CD14-positive monocyte (primary cell): ENCODE data around the gene WDFY4. TPM values are rescaled to one million over a fixed set of nuclear protein-coding genes. Genes with fewer than 3 reads are reported as not detected.
A peak's percentile ranks its signal among the peaks of the same experiment; 100 is the strongest.

Source experiments
- DNase-seq, 3 donors: peaks; one replicate each; pipeline ENCODE4 v3.0.0-alpha.2; 2011 to 2022
- H2AFZ ChIP-seq: 2 replicates; pipeline ENCODE4 v1.6.0; 2012; ENCODE audit warnings: mild to moderate bottlenecking, low read depth, low read length, inconsistent platforms; ENCODE audit not compliant: insufficient read depth, poor library complexity, severe bottlenecking
- H3K27ac ChIP-seq, 2 donors: 1 replicate in 1 of 2; 2 replicates in 1 of 2; pipeline ENCODE4 v1.5.1; 2012 to 2013; ENCODE audit warnings: low read length in 2 of 2, control low read depth in 1 of 2, inconsistent platforms in 1 of 2, low read depth in 1 of 2, mild to moderate bottlenecking in 1 of 2
- H3K27me3 ChIP-seq, 2 donors: one replicate each; pipeline versions ENCODE4 v1.6.0 to v1.6.1; 2011 to 2013; ENCODE audit warnings: low read length in 2 of 2; ENCODE audit not compliant: control insufficient read depth in 2 of 2, insufficient read depth in 2 of 2
- H3K36me3 ChIP-seq, 2 donors: replicated peaks in 1 of 2; 1 replicate in 1 of 2; 2 replicates in 1 of 2; pipeline versions ENCODE4 v1.5.1 to v1.6.1; 2012 to 2013; ENCODE audit warnings: low read length in 2 of 2, control low read depth in 1 of 2, inconsistent platforms in 1 of 2, mild to moderate bottlenecking in 1 of 2; ENCODE audit not compliant: insufficient read depth in 2 of 2, control insufficient read depth in 1 of 2
- H3K4me1 ChIP-seq, 2 donors: 1 replicate in 1 of 2; 2 replicates in 1 of 2; pipeline versions ENCODE4 v1.5.1 to v1.6.1; 2012 to 2013; ENCODE audit warnings: low read length in 2 of 2, control low read depth in 1 of 2, inconsistent platforms in 1 of 2, mild to moderate bottlenecking in 1 of 2, moderate library complexity in 1 of 2; ENCODE audit not compliant: insufficient read depth in 2 of 2, control insufficient read depth in 1 of 2
- H3K4me2 ChIP-seq: replicated peaks from 2 replicates; pipeline ENCODE3; 2012; ENCODE audit warnings: low read length, moderate library complexity, mild to moderate bottlenecking; ENCODE audit not compliant: poor library complexity, severe bottlenecking; ENCODE audit errors: extremely low read depth
- H3K4me3 ChIP-seq, 3 experiments: fragments of 200-600 bp in 1 of 3; sonication (generic) in 1 of 3; replicated peaks in 1 of 3; 1 replicate in 2 of 3; 2 replicates in 1 of 3; pipeline ENCODE4 v1.5.1; 2011 to 2013; ENCODE audit warnings: low read length in 3 of 3, mild to moderate bottlenecking in 3 of 3, control low read depth in 2 of 3, low read depth in 2 of 3, inconsistent platforms in 1 of 3, moderate library complexity in 1 of 3
- H3K79me2 ChIP-seq: 2 replicates; pipeline ENCODE4 v1.6.0; 2012; ENCODE audit warnings: mild to moderate bottlenecking, control low read depth, inconsistent platforms, low read length, moderate library complexity; ENCODE audit not compliant: insufficient read depth
- H3K9ac ChIP-seq: 2 replicates; pipeline ENCODE4 v1.6.0; 2017; ENCODE audit warnings: low read length, mild to moderate bottlenecking; ENCODE audit not compliant: insufficient read depth, poor library complexity, severe bottlenecking
- H3K9me3 ChIP-seq, 2 donors: replicated peaks in 1 of 2; 1 replicate in 1 of 2; 2 replicates in 1 of 2; pipeline versions ENCODE4 v1.5.1 to v1.6.1; 2012 to 2013; ENCODE audit warnings: low read length in 2 of 2, control low read depth in 1 of 2; ENCODE audit not compliant: control insufficient read depth in 1 of 2, insufficient read depth in 1 of 2
- H4K20me1 ChIP-seq: 2 replicates; pipeline ENCODE4 v1.6.0; 2012; ENCODE audit warnings: mild to moderate bottlenecking, low read length, control low read depth, moderate library complexity; ENCODE audit not compliant: insufficient read depth
- H3K27ac Mint-ChIP-seq, 7 donors: one replicate each; pipeline ENCODE4 v1.8.0; 2020; ENCODE audit warnings: mild to moderate bottlenecking in 7 of 7, mixed read lengths in 7 of 7, moderate library complexity in 6 of 7, inconsistent platforms in 2 of 7
- H3K27me3 Mint-ChIP-seq, 3 donors: one replicate each; pipeline ENCODE4 v1.8.0; 2021 to 2022; ENCODE audit warnings: low read depth in 3 of 3, mild to moderate bottlenecking in 3 of 3, mixed read lengths in 3 of 3, moderate library complexity in 3 of 3, inconsistent platforms in 1 of 3
- H3K36me3 Mint-ChIP-seq, 2 donors: one replicate each; pipeline ENCODE4 v1.8.0; 2020; ENCODE audit warnings: mixed read lengths in 2 of 2, inconsistent platforms in 1 of 2, mild to moderate bottlenecking in 1 of 2
- H3K4me1 Mint-ChIP-seq: one replicate; pipeline ENCODE4 v1.8.0; 2020; ENCODE audit warnings: mild to moderate bottlenecking, mixed read lengths
- H3K4me3 Mint-ChIP-seq, 2 donors: one replicate each; pipeline ENCODE4 v1.8.0; 2020; ENCODE audit warnings: mild to moderate bottlenecking in 2 of 2, mixed read lengths in 2 of 2, moderate library complexity in 1 of 2
- H3K9me3 Mint-ChIP-seq, 7 donors: one replicate each; pipeline ENCODE4 v1.8.0; 2020 to 2022; ENCODE audit warnings: mixed read lengths in 7 of 7, mild to moderate bottlenecking in 6 of 7, moderate library complexity in 6 of 7, inconsistent platforms in 2 of 7
- CTCF ChIP-seq: fragments of 200-600 bp; IDR thresholded peaks from one replicate; pipeline ENCODE4 v1.8.0; 2022; ENCODE audit warnings: antibody characterized with exemption, mild to moderate bottlenecking
- WGBS: methylation state at CpG from one replicate; pipeline ENCODE4 v1.1.5; 2013; ENCODE audit warnings: missing lambda C conversion rate; ENCODE audit not compliant: insufficient coverage; 5-methylcytosine and 5-hydroxymethylcytosine counted together
- intact Hi-C, 2 donors: fragments of 100-400 bp; cut with micrococcal nuclease; formaldehyde crosslinking; loops; one replicate each; pipeline versions ENCODE4 v1.15.0 to v1.15.1; 2023
- polyA plus RNA-seq, 3 donors: library from polyadenylated mRNA; depleted of rRNA in 1 of 3; unstranded in 2 of 3; stranded (reverse) in 1 of 3; fragments of 300-500 nt in 2 of 3; fragments of >200 nt in 1 of 3; fragmentation: Illumina TruSeq in 2 of 3; gene quantifications; 1 replicate in 2 of 3; 2 replicates in 1 of 3; pipeline ENCODE4 v1.2.3, GENCODE V29; 2012 to 2021

Gene WDFY4
- polyA plus RNA-seq, 3 donors, result 7.5 to 36.1 (median 9.8) TPM

- no peak overlapping the region for H2AFZ ChIP-seq
Measured at GRCh38 chr10:48657416-48657815, 27.3 kb upstream of the WDFY4 start.

DNA sequence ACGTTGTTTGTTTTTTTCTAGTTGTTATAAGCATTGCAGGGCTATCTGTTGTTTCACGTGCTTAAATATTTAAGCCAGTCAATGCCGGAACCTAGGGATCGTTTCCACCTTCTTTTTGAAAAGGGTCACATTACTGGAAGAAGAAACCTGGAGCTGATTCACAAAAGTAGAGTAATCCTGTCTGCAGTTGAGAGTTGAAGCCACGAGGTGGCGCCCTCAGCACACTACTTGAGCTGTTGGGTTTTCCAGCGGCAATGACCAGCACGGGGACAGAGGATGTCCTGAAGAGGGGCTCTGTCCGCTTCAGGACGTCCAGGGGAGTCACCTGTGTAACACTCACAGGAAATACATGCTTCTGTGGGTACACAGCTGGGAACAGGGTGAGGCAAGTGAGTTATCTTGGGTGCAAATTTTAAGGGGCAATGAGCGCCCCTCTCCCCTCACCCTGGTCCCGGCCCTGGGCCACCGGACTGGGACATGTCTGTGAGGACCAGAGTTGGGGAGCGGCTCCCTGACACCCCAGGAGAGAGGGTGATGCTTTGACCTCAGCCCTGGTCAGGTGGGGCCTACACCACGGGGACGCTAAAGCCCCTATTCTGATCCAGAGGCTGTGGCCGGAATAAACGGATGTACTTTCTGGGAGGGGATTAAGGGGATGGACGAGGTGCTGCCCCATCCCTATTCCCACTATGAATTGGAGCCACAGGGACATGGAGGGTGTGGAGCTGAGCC lies 26.3 kb upstream of the WDFY4 start:
- Histone ChIP-seq H3K9me3 (no peaks in the 10 kb centered on the region), H3K9ac (no peak overlapping the region), H3K4me3 (no peak overlapping the region), H3K27ac (no peak overlapping the region), H3K36me3 (no peaks in the 10 kb centered on the region), H3K4me2 (no peak overlapping the region), H3K4me1 (peaks cover 24 to 25% of the 10 kb centered on the region in 2 donors), H2AFZ (no peak overlapping the region), H4K20me1 (no peaks in the 10 kb centered on the region), H3K79me2 (no peaks in the 10 kb centered on the region), H3K27me3 (peaks cover 0 to 8% of the 10 kb centered on the region in 2 donors)
- Mint-ChIP-seq H3K4me3 (no peak overlapping the region), H3K27ac (no peak overlapping the region), H3K9me3 (peaks cover 0 to 2% (median 0%) of the 10 kb centered on the region in 7 donors), H3K4me1 (peaks cover 26% of the 10 kb centered on the region), H3K27me3 (peaks cover 15 to 28% (median 22%) of the 10 kb centered on the region in 3 donors), H3K36me3 (no peaks in the 10 kb centered on the region)
- 9% methylated on average over 10 of the region's 19 CpGs for WGBS
- peak; percentile 97 for TF ChIP-seq CTCF
- DNase-seq, result peak; percentile 58 to 80 (median 78)
- intact Hi-C loops, result loop anchor here (5.0 to 10.0 kb wide), 3 partner anchors 51 to 294 kb away; partner anchors contain the start of gene ARHGAP22 (in 2 of the 2)

More at GRCh38 chr10:48657416-48657815, 27.3 kb upstream of the WDFY4 start:
- H3K36me3 ChIP-seq, result no peaks in the 10 kb centered on the region
- Mint-ChIP-seq H3K9me3 (peaks cover 0 to 2% (median 0%) of the 10 kb centered on the region in 7 donors), H3K4me1 (peaks cover 27% of the 10 kb centered on the region), H3K4me3 (no peak overlapping the region), H3K36me3 (no peaks in the 10 kb centered on the region), H3K27me3 (peaks cover 20 to 32% (median 22%) of the 10 kb centered on the region in 3 donors), H3K27ac (peak overlapping the region in 1 of 7 donors; percentile 57)
- no peak overlapping the region for H3K9ac ChIP-seq
- DNase-seq, result no peak
- WGBS, result 100% methylated on average over 3 of the region's 5 CpGs
- peaks cover 28 to 30% of the 10 kb centered on the region in 2 donors for H3K4me1 ChIP-seq
- no peaks in the 10 kb centered on the region for H3K79me2 ChIP-seq
- H3K4me3 ChIP-seq, result no peak overlapping the region
- intact Hi-C loops, result loop anchor here (5.0 to 10.0 kb wide), 3 partner anchors 50 to 293 kb away; partner anchors contain the start of gene ARHGAP22 (in 2 of the 2)
- peaks cover 0 to 8% of the 10 kb centered on the region in 2 donors for H3K27me3 ChIP-seq
- no peak overlapping the region for H3K4me2 ChIP-seq
- H4K20me1 ChIP-seq, result no peaks in the 10 kb centered on the region
- no peak for TF ChIP-seq CTCF
- H3K9me3 ChIP-seq, result no peaks in the 10 kb centered on the region
- no peak overlapping the region for H3K27ac ChIP-seq
